H9 (cell line): ENCODE data around the gene FBRSL1. TPM values are rescaled to one million over a fixed set of nuclear protein-coding genes. Genes with fewer than 3 reads are reported as not detected.

ENCODE experiments used
- DNase-seq: peaks from one replicate; pipeline ENCODE4 v3.0.0-alpha.2; 2017
- H2AFZ ChIP-seq: one replicate; pipeline ENCODE4 v1.6.1; 2013; ENCODE audit warnings: mild to moderate bottlenecking, low read length, control low read depth, moderate library complexity
- H2AK5ac ChIP-seq: 2 replicates; pipeline ENCODE4 v1.6.1; 2013; ENCODE audit warnings: low read length, control low read depth, mixed read lengths; ENCODE audit not compliant: insufficient read length
- H2BK120ac ChIP-seq: one replicate; pipeline ENCODE4 v1.6.1; 2013; ENCODE audit warnings: low read depth, mild to moderate bottlenecking, low read length, control low read depth, inconsistent platforms; ENCODE audit not compliant: poor library complexity, severe bottlenecking
- H2BK12ac ChIP-seq: 2 replicates; pipeline ENCODE4 v1.6.1; 2013; ENCODE audit warnings: low read length, control low read depth, mixed read lengths, low read depth; ENCODE audit not compliant: insufficient read length
- H2BK15ac ChIP-seq: 2 replicates; pipeline ENCODE4 v1.6.1; 2013; ENCODE audit warnings: low read depth, low read length, control low read depth
- H2BK20ac ChIP-seq: one replicate; pipeline ENCODE4 v1.6.1; 2013; ENCODE audit warnings: low read depth, mild to moderate bottlenecking, low read length, control low read depth, inconsistent platforms; ENCODE audit not compliant: poor library complexity, severe bottlenecking
- H2BK5ac ChIP-seq: 2 replicates; pipeline ENCODE4 v1.6.1; 2013; ENCODE audit warnings: low read length, control low read depth, mixed read lengths; ENCODE audit not compliant: insufficient read length
- H3K14ac ChIP-seq: 2 replicates; pipeline ENCODE4 v1.6.1; 2013; ENCODE audit warnings: low read length, control low read depth; ENCODE audit not compliant: insufficient read depth
- H3K18ac ChIP-seq: 2 replicates; pipeline ENCODE4 v1.6.1; 2013; ENCODE audit warnings: low read depth, mild to moderate bottlenecking, mixed read lengths, low read length, control low read depth; ENCODE audit not compliant: insufficient read length
- H3K23ac ChIP-seq: 2 replicates; pipeline ENCODE4 v1.6.1; 2013; ENCODE audit warnings: low read length, control low read depth, mixed read lengths, low read depth; ENCODE audit not compliant: insufficient read length
- H3K23me2 ChIP-seq: 2 replicates; pipeline ENCODE4 v1.6.1; 2013; ENCODE audit warnings: low read depth, mild to moderate bottlenecking, mixed read lengths, low read length, control low read depth; ENCODE audit not compliant: insufficient read length, poor library complexity, severe bottlenecking
- H3K27ac ChIP-seq: 2 replicates; pipeline ENCODE4 v1.5.1; 2013; ENCODE audit warnings: low read length, control low read depth, mixed read lengths, low read depth; ENCODE audit not compliant: insufficient read length
- H3K27me3 ChIP-seq: 2 replicates; pipeline ENCODE4 v1.6.1; 2013; ENCODE audit warnings: low read length, control low read depth, inconsistent platforms; ENCODE audit not compliant: insufficient read depth
- H3K4ac ChIP-seq: 2 replicates; pipeline ENCODE4 v1.6.1; 2013; ENCODE audit warnings: low read depth, mild to moderate bottlenecking, control low read depth, inconsistent platforms, low read length, moderate library complexity
- H3K4me1 ChIP-seq: 2 replicates; pipeline ENCODE4 v1.6.1; 2013; ENCODE audit warnings: low read length, control low read depth, inconsistent platforms; ENCODE audit not compliant: insufficient read depth
- H3K4me2 ChIP-seq: 2 replicates; pipeline ENCODE4 v1.6.1; 2013; ENCODE audit warnings: low read length, control low read depth, mixed read lengths; ENCODE audit not compliant: insufficient read length, insufficient read depth
- H3K56ac ChIP-seq: 2 replicates; pipeline ENCODE4 v1.6.1; 2013; ENCODE audit warnings: low read depth, mild to moderate bottlenecking, mixed read lengths, low read length, control low read depth; ENCODE audit not compliant: insufficient read length
- H3K79me1 ChIP-seq: 2 replicates; pipeline ENCODE4 v1.6.1; 2013; ENCODE audit warnings: low read depth, mild to moderate bottlenecking, moderate library complexity, low read length, control low read depth, inconsistent platforms; ENCODE audit not compliant: insufficient read depth, poor library complexity, severe bottlenecking
- H3K79me2 ChIP-seq: 2 replicates; pipeline ENCODE4 v1.6.1; 2013; ENCODE audit warnings: low read length, control low read depth, inconsistent platforms; ENCODE audit not compliant: insufficient read depth
- H3K9ac ChIP-seq: 2 replicates; pipeline ENCODE4 v1.6.1; 2013; ENCODE audit warnings: low read length, control low read depth, mixed read lengths; ENCODE audit not compliant: insufficient read length; ENCODE audit errors: extremely low read depth
- H3K9me3 ChIP-seq: one replicate; pipeline ENCODE4 v1.6.1; 2013; ENCODE audit warnings: low read depth, low read length, inconsistent platforms; ENCODE audit not compliant: control insufficient read depth
- H3T11ph ChIP-seq: one replicate; pipeline ENCODE4 v1.6.1; 2013; ENCODE audit warnings: mild to moderate bottlenecking, low read length, control low read depth, inconsistent platforms
- H4K20me1 ChIP-seq: one replicate; pipeline ENCODE4 v1.6.1; 2013; ENCODE audit not compliant: control insufficient read depth, insufficient read length, insufficient read depth
- H4K5ac ChIP-seq: 2 replicates; pipeline ENCODE4 v1.6.1; 2013; ENCODE audit warnings: low read depth, mild to moderate bottlenecking, mixed read lengths, low read length, control low read depth; ENCODE audit not compliant: insufficient read length
- H4K8ac ChIP-seq: replicated peaks from 2 replicates; pipeline ENCODE4 v1.6.1; 2013; ENCODE audit warnings: low read length, control low read depth, mixed read lengths, low read depth; ENCODE audit not compliant: insufficient read length
- H4K91ac ChIP-seq: 2 replicates; pipeline ENCODE4 v1.6.1; 2013; ENCODE audit warnings: low read depth, mild to moderate bottlenecking, moderate library complexity, mixed read lengths, low read length, control low read depth; ENCODE audit not compliant: insufficient read length
- H3K27ac Mint-ChIP-seq, 3 experiments: 2 replicates in 2 of 3; 3 replicates in 1 of 3; pipeline ENCODE4 v1.8.0; 2020 to 2021; ENCODE audit warnings: mixed read lengths in 3 of 3, mild to moderate bottlenecking in 1 of 3, moderate library complexity in 1 of 3
- H3K27me3 Mint-ChIP-seq: 2 replicates; pipeline ENCODE4 v1.8.0; 2021; ENCODE audit warnings: low read depth, mild to moderate bottlenecking, moderate library complexity, mixed read lengths
- H3K36me3 Mint-ChIP-seq, 3 experiments: 2 replicates in 2 of 3; 3 replicates in 1 of 3; pipeline ENCODE4 v1.8.0; 2020 to 2021; ENCODE audit warnings: low read depth in 3 of 3, mixed read lengths in 3 of 3; ENCODE audit not compliant: insufficient read depth in 1 of 3
- H3K4me1 Mint-ChIP-seq, 2 experiments: 2 replicates each; pipeline ENCODE4 v1.8.0; 2020; ENCODE audit warnings: mixed read lengths in 2 of 2
- H3K4me3 Mint-ChIP-seq, 2 experiments: 2 replicates in 1 of 2; 3 replicates in 1 of 2; pipeline ENCODE4 v1.8.0; 2020 to 2021; ENCODE audit warnings: mild to moderate bottlenecking in 2 of 2, mixed read lengths in 2 of 2, moderate library complexity in 1 of 2
- H3K9me3 Mint-ChIP-seq, 2 experiments: 2 replicates in 1 of 2; 3 replicates in 1 of 2; pipeline ENCODE4 v1.8.0; 2020; ENCODE audit warnings: mild to moderate bottlenecking in 2 of 2, mixed read lengths in 2 of 2, moderate library complexity in 1 of 2
- CTCF ChIP-seq: fragments of 200-600 bp; sonication (generic); conservative IDR thresholded peaks from 3 replicates; pipeline ENCODE4 v1.8.0; 2021; ENCODE audit warnings: antibody characterized with exemption, mild to moderate bottlenecking
- WGBS: extraction: QIAGEN DNeasy Blood & Tissue Kit; methylation state at CpG from one replicate; pipeline ENCODE4 v1.1.7; 2013; ENCODE audit warnings: missing lambda C conversion rate, low lambda C conversion rate, mixed read lengths; ENCODE audit not compliant: insufficient read length; ENCODE audit errors: extremely low coverage; 5-methylcytosine and 5-hydroxymethylcytosine counted together
- total RNA-seq: library from RNA; stranded (reverse); gene quantifications from 2 replicates; pipeline ENCODE4 v1.2.1, GENCODE V29; 2021

The FBRSL1 gene
- total RNA-seq, 1 experiment from 2014 or later, result 90.8 TPM

- no peak overlapping the region for H2AK5ac ChIP-seq
- H4K5ac ChIP-seq, result peak overlapping the region; percentile 78
- H4K91ac ChIP-seq, result no peak overlapping the region
- WGBS, result no CpG with 5 or more reads among the region's 37 CpGs
- peak overlapping the region; percentile 85 to 97 (median 97); a peak in 6 of 7 replicates for H3K27ac Mint-ChIP-seq
- peaks cover 18 to 58% of the 10 kb centered on the region in 2 experiments for H3K9me3 Mint-ChIP-seq
- no peak overlapping the region for H4K8ac ChIP-seq
- no peak overlapping the region for H2BK5ac ChIP-seq
- peak overlapping the region; percentile 70 to 86 for H3K4me3 Mint-ChIP-seq
- no peak overlapping the region for H2BK20ac ChIP-seq
- no peak overlapping the region; the same call in 1 of the 2 replicates for H3K4ac ChIP-seq
- no peaks in the 10 kb centered on the region for H3K79me1 ChIP-seq
- no peaks in the 10 kb centered on the region for H3K9me3 ChIP-seq
- peaks cover 0 to 19% (median 6%) of the 10 kb centered on the region in 3 experiments; a peak in 4 of 7 replicates for H3K36me3 Mint-ChIP-seq
- TF ChIP-seq CTCF, result no peak
- H3K23ac ChIP-seq, result no peak overlapping the region
- H3K56ac ChIP-seq, result no peak overlapping the region
- H3K27me3 ChIP-seq, result peaks cover 8% of the 10 kb centered on the region; the same call in 1 of the 2 replicates
- peak overlapping the region; percentile 51 for H3K4me2 ChIP-seq
- no peaks in the 10 kb centered on the region for H4K20me1 ChIP-seq
- H3K18ac ChIP-seq, result peak overlapping the region; percentile 89
- H3K27me3 Mint-ChIP-seq, result peaks cover 99% of the 10 kb centered on the region
- H3K14ac ChIP-seq, result peak overlapping the region; percentile 69; the same call in 1 of the 2 replicates
- H3K4me1 Mint-ChIP-seq, result peaks cover 10 to 12% of the 10 kb centered on the region in 2 experiments
- no peak overlapping the region for H3K27ac ChIP-seq
- H3K4me1 ChIP-seq, result no peaks in the 10 kb centered on the region
- no peak overlapping the region for H2AFZ ChIP-seq
- no peak overlapping the region for H3T11ph ChIP-seq
- peaks cover 3% of the 10 kb centered on the region for H3K23me2 ChIP-seq
- H2BK120ac ChIP-seq, result no peak overlapping the region
- peak; percentile 62 for DNase-seq
- H3K79me2 ChIP-seq, result no peaks in the 10 kb centered on the region
- H2BK12ac ChIP-seq, result no peak overlapping the region
- H3K9ac ChIP-seq, result no peak overlapping the region
- no peak overlapping the region for H2BK15ac ChIP-seq
These were observed 44.7 kb upstream of the FBRSL1 start for GRCh38 chr12:132444957-132445883.
